Kidney (tissue), 14 donors: Measurements from ENCODE around the gene BCAR1. TPM values are rescaled to one million over a fixed set of nuclear protein-coding genes. Genes with fewer than 3 reads are reported as not detected.

Source experiments
- DNase-seq, 5 donors: peaks; one replicate each; pipeline ENCODE4 v3.0.0-alpha.2; 2013 to 2020
- FAIRE-seq: peaks from 2 replicates; lab custom pipeline; 2012; peaks lifted over from hg19 to GRCh38; lab: Jason Lieb, UNC
- H3K27ac ChIP-seq, 2 donors: one replicate each; pipeline ENCODE4 v1.7.0; 2013; ENCODE audit warnings: low read depth in 2 of 2, low read length in 2 of 2, inconsistent platforms in 1 of 2
- H3K27me3 ChIP-seq: one replicate; pipeline ENCODE4 v1.7.1; 2013; ENCODE audit warnings: low read length, inconsistent platforms; ENCODE audit not compliant: control insufficient read depth, insufficient read depth
- H3K36me3 ChIP-seq, 3 donors: one replicate each; pipeline versions ENCODE4 v1.7.0 to v1.7.1; 2013; ENCODE audit warnings: low read length in 3 of 3, control low read depth in 1 of 3, inconsistent platforms in 1 of 3; ENCODE audit not compliant: insufficient read depth in 3 of 3, control insufficient read depth in 2 of 3
- H3K4me1 ChIP-seq, 3 donors: one replicate each; pipeline versions ENCODE4 v1.7.0 to v1.7.1; 2013; ENCODE audit warnings: low read length in 3 of 3, inconsistent platforms in 1 of 3, low read depth in 1 of 3; ENCODE audit not compliant: control insufficient read depth in 2 of 3, insufficient read depth in 2 of 3
- H3K4me3 ChIP-seq, 3 donors: one replicate each; pipeline versions ENCODE4 v1.7.0 to v1.8.1; 2013; ENCODE audit warnings: low read length in 3 of 3, control low read depth in 1 of 3, inconsistent platforms in 1 of 3
- H3K9ac ChIP-seq, 3 donors: one replicate each; pipeline versions ENCODE4 v1.7.0 to v1.7.1; 2013; ENCODE audit warnings: low read length in 3 of 3, control low read depth in 1 of 3, inconsistent platforms in 1 of 3
- H3K9me3 ChIP-seq, 3 donors: one replicate each; pipeline versions ENCODE4 v1.7.0 to v1.7.1; 2013; ENCODE audit warnings: low read length in 3 of 3, control low read depth in 1 of 3, inconsistent platforms in 1 of 3; ENCODE audit not compliant: control insufficient read depth in 2 of 3, insufficient read depth in 1 of 3
- intact Hi-C: fragments of 100-400 bp; cut with DNase I; formaldehyde crosslinking; loops from one replicate; pipeline ENCODE4 v1.11.1; 2022
- polyA plus RNA-seq: library from polyadenylated mRNA; stranded (reverse); fragments of 350-450 nt; fragmentation: Illumina TruSeq; extraction: RNeasy Lipid Tissue Mini Kit (QIAGEN cat#74804); gene quantifications from one replicate; pipeline ENCODE4 v1.2.3, GENCODE V29; 2014; ENCODE audit warnings: low read depth, low replicate concordance; ENCODE audit not compliant: insufficient read depth
- total RNA-seq: library from RNA; stranded (reverse); fragmentation: NEBNext Ultra II Directional; extraction: Animal tissue kit (Norgen Biotek cat#: 25700); gene quantifications from one replicate; pipeline ENCODE4 v1.2.1, GENCODE V29; 2021
- TF ChIP-seq, protein P1 (sequence below): IDR thresholded peaks from 3 replicates; pipeline ENCODE4 v1.5.1; 2012; ENCODE audit warnings: mild to moderate bottlenecking, moderate library complexity, borderline replicate concordance; ENCODE audit not compliant: insufficient read depth; ENCODE audit errors: extremely low read depth
- donor health status: control.
- donor health status: control.
- donor health status: control.
- donor health status: control.
- donor health status: control.
- donor health status: DM: yes; HTN: yes; CAD: no.
- donor health status: Normal renal cell carcinoma (clear cell type).

Gene BCAR1
- total and polyA plus RNA-seq, 2 donors from 2014 or later: 69.1 to 123 TPM

DNA sequence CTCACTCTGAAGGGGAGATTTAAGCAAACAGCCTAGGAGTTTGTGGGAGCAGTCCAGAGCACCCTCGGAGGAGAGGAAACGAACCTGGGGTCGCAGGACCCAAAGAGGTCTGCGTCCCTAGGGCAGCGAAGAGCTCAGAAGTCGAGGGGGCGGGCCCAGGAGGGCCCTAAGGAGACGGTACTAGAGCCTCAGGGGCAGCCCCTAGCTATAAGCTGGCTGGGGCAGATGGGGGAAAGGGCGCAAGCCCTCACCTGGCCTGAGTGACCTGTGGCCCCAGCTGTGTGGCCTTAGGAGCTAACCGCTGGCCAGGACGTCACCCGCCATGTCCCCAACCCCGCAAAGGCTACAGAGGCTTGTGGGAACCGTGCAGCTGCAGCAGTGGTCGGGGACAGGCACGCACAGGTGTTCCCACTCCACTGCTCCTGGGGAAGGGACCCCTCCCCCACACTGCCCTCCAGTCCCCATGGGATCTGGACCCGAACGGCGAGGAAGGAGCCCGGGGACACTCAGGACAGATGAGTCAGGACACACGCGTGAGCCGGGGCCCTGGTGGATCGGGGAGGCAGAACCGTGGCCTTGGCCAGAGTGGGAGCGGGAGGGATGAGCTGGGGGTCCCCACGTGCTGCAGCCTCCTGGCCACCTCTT, 42.4 kb downstream of the BCAR1 start:
- no peaks in the 10 kb centered on the region for H3K9me3 ChIP-seq
- no peaks in the 10 kb centered on the region for H3K27me3 ChIP-seq
- H3K4me1 ChIP-seq: no peaks in the 10 kb centered on the region
- no peaks in the 10 kb centered on the region for H3K36me3 ChIP-seq
- DNase-seq (no peak), FAIRE-seq (no peak)
- TF ChIP-seq, protein P1, sequence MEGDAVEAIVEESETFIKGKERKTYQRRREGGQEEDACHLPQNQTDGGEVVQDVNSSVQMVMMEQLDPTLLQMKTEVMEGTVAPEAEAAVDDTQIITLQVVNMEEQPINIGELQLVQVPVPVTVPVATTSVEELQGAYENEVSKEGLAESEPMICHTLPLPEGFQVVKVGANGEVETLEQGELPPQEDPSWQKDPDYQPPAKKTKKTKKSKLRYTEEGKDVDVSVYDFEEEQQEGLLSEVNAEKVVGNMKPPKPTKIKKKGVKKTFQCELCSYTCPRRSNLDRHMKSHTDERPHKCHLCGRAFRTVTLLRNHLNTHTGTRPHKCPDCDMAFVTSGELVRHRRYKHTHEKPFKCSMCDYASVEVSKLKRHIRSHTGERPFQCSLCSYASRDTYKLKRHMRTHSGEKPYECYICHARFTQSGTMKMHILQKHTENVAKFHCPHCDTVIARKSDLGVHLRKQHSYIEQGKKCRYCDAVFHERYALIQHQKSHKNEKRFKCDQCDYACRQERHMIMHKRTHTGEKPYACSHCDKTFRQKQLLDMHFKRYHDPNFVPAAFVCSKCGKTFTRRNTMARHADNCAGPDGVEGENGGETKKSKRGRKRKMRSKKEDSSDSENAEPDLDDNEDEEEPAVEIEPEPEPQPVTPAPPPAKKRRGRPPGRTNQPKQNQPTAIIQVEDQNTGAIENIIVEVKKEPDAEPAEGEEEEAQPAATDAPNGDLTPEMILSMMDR: no peak
- no peak overlapping the region for H3K9ac ChIP-seq
- H3K4me3 ChIP-seq: no peak overlapping the region
- no peak overlapping the region for H3K27ac ChIP-seq
- intact Hi-C loops: no loop called here

DNA sequence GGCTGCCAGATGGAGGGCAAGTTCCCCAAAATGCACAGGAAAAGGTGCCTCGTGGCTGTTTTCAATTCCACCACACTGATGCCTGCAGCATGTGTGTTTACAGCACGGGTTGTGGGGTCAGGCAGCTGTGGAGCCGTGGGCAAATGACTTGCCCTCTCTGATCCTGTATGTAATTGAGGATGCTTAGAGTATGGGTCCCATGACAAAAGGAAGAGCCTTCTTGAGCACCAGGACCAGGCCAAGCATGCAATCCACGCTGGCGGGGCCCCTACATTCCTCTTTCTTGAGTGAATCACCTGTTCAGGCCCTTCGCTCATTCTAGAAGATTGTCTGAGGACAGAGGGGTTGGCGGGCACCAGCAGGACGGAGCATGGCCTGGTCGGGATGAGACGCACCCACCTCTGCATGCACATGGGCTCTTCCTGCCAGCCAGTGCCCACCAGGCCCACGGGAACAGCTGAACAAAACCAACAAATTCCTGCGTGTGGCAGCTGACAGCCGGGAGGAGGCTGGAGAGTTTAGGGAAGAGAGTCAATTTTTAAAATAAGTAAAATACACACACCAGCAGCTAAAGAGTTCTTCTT, 43.1 kb downstream of the BCAR1 start:
- Histone ChIP-seq H3K9ac (no peak overlapping the region), H3K4me1 (no peaks in the 10 kb centered on the region), H3K9me3 (no peaks in the 10 kb centered on the region), H3K36me3 (no peaks in the 10 kb centered on the region), H3K27me3 (no peaks in the 10 kb centered on the region), H3K27ac (no peak overlapping the region), H3K4me3 (no peak overlapping the region)
- intact Hi-C loops: no loop called here
- TF ChIP-seq, protein P1: no peak
- DNase-seq (no peak), FAIRE-seq (no peak)

DNA sequence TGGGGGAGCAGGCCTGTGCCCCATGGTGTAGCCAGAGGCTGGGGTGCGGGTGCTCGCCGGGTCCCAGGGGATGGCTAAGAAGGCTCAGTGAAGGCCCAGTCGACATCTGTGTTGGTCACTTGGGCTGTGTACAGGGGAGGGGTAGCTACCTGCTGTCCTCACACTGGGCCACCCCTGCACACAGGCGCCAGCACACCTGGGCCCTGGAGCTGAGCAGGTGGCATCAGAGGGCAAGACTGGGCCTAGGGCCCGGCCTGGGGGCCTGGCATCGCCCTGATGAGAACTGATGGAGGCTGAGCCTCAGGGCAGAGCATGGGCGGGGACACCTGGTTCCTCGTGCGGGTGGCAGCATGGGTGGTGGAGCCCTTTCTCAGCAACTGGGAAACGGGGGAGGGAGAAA, 43.6 kb downstream of the BCAR1 start:
- FAIRE-seq: no peak
- H3K27me3 ChIP-seq: no peaks in the 10 kb centered on the region
- no peaks in the 10 kb centered on the region for H3K4me1 ChIP-seq
- no peak overlapping the region for H3K27ac ChIP-seq
- TF ChIP-seq, protein P1: no peak
- no peaks in the 10 kb centered on the region for H3K36me3 ChIP-seq
- no peak for DNase-seq
- H3K9ac ChIP-seq: no peak overlapping the region
- no peaks in the 10 kb centered on the region for H3K9me3 ChIP-seq
- intact Hi-C loops: no loop called here
- H3K4me3 ChIP-seq: no peak overlapping the region
